GM23248 (cell line): ENCODE measurements around the gene ELOF1. TPM values are rescaled to one million over a fixed set of nuclear protein-coding genes. Genes with fewer than 3 reads are reported as not detected.

Experiments
- DNase-seq: peaks from one replicate; pipeline ENCODE4 v3.0.0-alpha.2; 2015
- H2AFZ ChIP-seq: fragments of 200-600 bp; sonication (generic); 2 replicates; pipeline ENCODE4 v1.6.1; 2016; ENCODE audit warnings: antibody characterized with exemption
- H3F3A ChIP-seq: fragments of 200-600 bp; sonication (generic); 2 replicates; pipeline ENCODE4 v1.6.1; 2016; ENCODE audit warnings: mild to moderate bottlenecking, antibody characterized with exemption, mixed run types; ENCODE audit not compliant: insufficient read depth
- H3K27ac ChIP-seq: fragments of 200-600 bp; sonication (generic); 2 replicates; pipeline ENCODE4 v1.5.1; 2016; ENCODE audit warnings: mild to moderate bottlenecking
- H3K27me3 ChIP-seq: fragments of 200-600 bp; sonication (generic); replicated peaks from 2 replicates; pipeline ENCODE4 v1.6.1; 2016; ENCODE audit warnings: mild to moderate bottlenecking; ENCODE audit not compliant: insufficient read depth
- H3K36me3 ChIP-seq: fragments of 200-600 bp; sonication (generic); 2 replicates; pipeline ENCODE4 v1.6.1; 2016; ENCODE audit warnings: low read depth, mild to moderate bottlenecking
- H3K4me1 ChIP-seq: fragments of 200-600 bp; sonication (generic); 2 replicates; pipeline ENCODE4 v1.6.1; 2016; ENCODE audit warnings: mild to moderate bottlenecking; ENCODE audit not compliant: insufficient read depth
- H3K4me2 ChIP-seq: fragments of 200-600 bp; sonication (generic); one replicate; pipeline ENCODE4 v1.6.1; 2016; ENCODE audit warnings: mild to moderate bottlenecking; ENCODE audit not compliant: unreplicated experiment
- H3K4me3 ChIP-seq: fragments of 200-600 bp; sonication (generic); 2 replicates; pipeline ENCODE4 v1.5.1; 2016; ENCODE audit warnings: mild to moderate bottlenecking
- H3K79me2 ChIP-seq: fragments of 200-600 bp; sonication (generic); 2 replicates; pipeline ENCODE4 v1.6.1; 2016; ENCODE audit warnings: mild to moderate bottlenecking; ENCODE audit not compliant: insufficient read depth
- H3K9ac ChIP-seq: fragments of 200-600 bp; sonication (generic); 2 replicates; pipeline ENCODE4 v1.6.1; 2016; ENCODE audit warnings: mild to moderate bottlenecking
- H3K9me2 ChIP-seq: fragments of 200-600 bp; sonication (generic); 2 replicates; pipeline ENCODE4 v1.6.1; 2016; ENCODE audit warnings: mixed run types, mild to moderate bottlenecking, moderate library complexity; ENCODE audit not compliant: insufficient read depth
- H3K9me3 ChIP-seq: fragments of 200-600 bp; sonication (generic); one replicate; pipeline ENCODE4 v1.6.1; 2017; ENCODE audit warnings: low read depth
- H4K20me1 ChIP-seq: fragments of 200-600 bp; sonication (generic); 2 replicates; pipeline ENCODE4 v1.6.0; 2016; ENCODE audit not compliant: insufficient read depth
- EZH2 ChIP-seq: fragments of 200-600 bp; sonication (generic); IDR thresholded peaks from 2 replicates; pipeline ENCODE4 v1.6.1; 2018; ENCODE audit warnings: antibody characterized with exemption, mild to moderate bottlenecking; ENCODE audit not compliant: insufficient read depth, poor library complexity, severe bottlenecking
- EZH2phosphoT487 ChIP-seq: fragments of 200-600 bp; sonication (generic); IDR thresholded peaks from 2 replicates; pipeline ENCODE4 v1.6.1; 2018; ENCODE audit warnings: antibody characterized with exemption, moderate library complexity, mild to moderate bottlenecking, low read depth; ENCODE audit not compliant: insufficient read depth
- WGBS, 2 experiments: methylation state at CpG; one replicate each; pipeline ENCODE4 v1.1.6; 2015 to 2017; ENCODE audit warnings: low lambda C conversion rate in 2 of 2, low coverage in 1 of 2; ENCODE audit errors: missing lambda C conversion rate in 2 of 2; 5-methylcytosine and 5-hydroxymethylcytosine counted together
- in situ Hi-C: fragments of 300-500 bp; cut with MboI; formaldehyde crosslinking; loops from 2 replicates; pipeline ENCODE4 v1.15.0; 2020
- polyA plus RNA-seq: library from polyadenylated mRNA; unstranded; fragments of >200 nt; fragmentation: Nextera tagmentation; extraction: Ambion mirVana; gene quantifications from 2 replicates; pipeline ENCODE4 v1.2.1, GENCODE V29; 2016
- total RNA-seq: library from RNA; depleted of rRNA; stranded (reverse); fragments of >200 nt; shearing (Covaris generic); gene quantifications from 2 replicates; pipeline ENCODE4 v1.2.3, GENCODE V29; 2014

Gene ELOF1
- total and polyA plus RNA-seq, 2 experiments from 2014 or later = 50.6 to 71.8 TPM

- in situ Hi-C loops = loop anchor here (10.0 kb wide), 1 partner anchor 93 kb away; no protein-coding TSS in a partner anchor
- peak overlapping the region; percentile 71 for H2AFZ ChIP-seq
- WGBS, 2 experiments = 49 to 52% methylated on average over 13 of the region's 13 CpGs
These were observed 29.1 kb upstream of the ELOF1 start for GRCh38 chr19:11587975-11588631.

GRCh38 chr19:11587302-11587974 is 28.4 kb upstream of the ELOF1 start:
- 6% methylated on average over 6 to 7 of the region's 7 CpGs for WGBS, 2 experiments

More at GRCh38 chr19:11587975-11588631, 29.1 kb upstream of the ELOF1 start:
- Histone ChIP-seq H3K27me3 (no peaks in the 10 kb centered on the region), H4K20me1 (no peaks in the 10 kb centered on the region), H3K4me2 (peak overlapping the region; percentile 50), H3K79me2 (no peaks in the 10 kb centered on the region), H3K9ac (0 out of 2 replicates have a peak overlapping the region, but pooled peaks have one; percentile 5), H3F3A (no peaks in the 10 kb centered on the region), H3K36me3 (no peaks in the 10 kb centered on the region), H3K4me1 (no peaks in the 10 kb centered on the region), H3K9me2 (no peaks in the 10 kb centered on the region), H3K9me3 (no peaks in the 10 kb centered on the region), H3K27ac (no peak overlapping the region), H3K4me3 (0 out of 2 replicates have a peak overlapping the region, but pooled peaks have one; percentile 17)
- DNase-seq = no peak
- TF ChIP-seq EZH2phosphoT487 (no peak), EZH2 (no peak)

DNA sequence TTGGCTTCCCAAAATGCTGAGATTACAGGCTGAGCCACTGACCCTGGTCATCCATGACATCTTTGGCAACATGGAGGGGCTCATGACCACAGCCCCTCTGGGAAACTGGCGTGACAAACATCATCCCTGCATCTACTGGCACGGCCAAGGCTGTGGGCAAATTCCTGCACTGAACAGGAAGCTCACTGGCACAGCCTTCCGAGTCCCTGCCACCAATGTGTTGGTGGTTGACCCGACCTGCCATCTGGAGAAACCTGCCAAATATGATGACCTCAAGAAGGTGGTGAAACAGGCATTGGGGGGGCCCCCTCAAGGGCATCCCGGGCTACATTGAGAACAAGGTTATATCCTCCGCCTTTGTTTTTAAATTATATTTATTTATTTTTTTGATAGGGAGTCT is 27.3 kb upstream of the ELOF1 start:
- Histone ChIP-seq H3K27me3 (no peaks in the 10 kb centered on the region), H3K4me3 (no peak overlapping the region), H3K9ac (no peak overlapping the region), H3K4me1 (peaks cover 4% of the 10 kb centered on the region; the same call in 1 of the 2 replicates), H3K4me2 (no peak overlapping the region), H3K79me2 (no peaks in the 10 kb centered on the region), H4K20me1 (no peaks in the 10 kb centered on the region), H3K36me3 (no peaks in the 10 kb centered on the region), H3K9me2 (no peaks in the 10 kb centered on the region), H2AFZ (no peak overlapping the region), H3F3A (no peaks in the 10 kb centered on the region), H3K27ac (no peak overlapping the region), H3K9me3 (no peaks in the 10 kb centered on the region)
- no peak for DNase-seq
- TF ChIP-seq EZH2 = no peak
- TF ChIP-seq EZH2phosphoT487 = no peak
- 51 to 59% methylated on average over 6 of the region's 6 CpGs for WGBS, 2 experiments
- in situ Hi-C loops = loop anchor here (10.0 kb wide), 1 partner anchor 92 kb away; no protein-coding TSS in a partner anchor

More at GRCh38 chr19:11587302-11587974, 28.4 kb upstream of the ELOF1 start:
- Histone ChIP-seq H3K4me1 (no peaks in the 10 kb centered on the region), H3K4me2 (peak overlapping the region; percentile 50), H3K9me3 (no peaks in the 10 kb centered on the region), H3K27ac (no peak overlapping the region), H3K36me3 (no peaks in the 10 kb centered on the region), H3K9me2 (no peaks in the 10 kb centered on the region), H4K20me1 (no peaks in the 10 kb centered on the region), H2AFZ (peak overlapping the region; percentile 71), H3F3A (no peaks in the 10 kb centered on the region), H3K27me3 (no peaks in the 10 kb centered on the region), H3K9ac (0 out of 2 replicates have a peak overlapping the region, but pooled peaks have one; percentile 5), H3K79me2 (no peaks in the 10 kb centered on the region), H3K4me3 (0 out of 2 replicates have a peak overlapping the region, but pooled peaks have one; percentile 17)
- in situ Hi-C loops = loop anchor here (10.0 kb wide), 1 partner anchor 93 kb away; no protein-coding TSS in a partner anchor
- DNase-seq = peak; percentile 89
- TF ChIP-seq EZH2 (no peak), EZH2phosphoT487 (no peak)

DNA sequence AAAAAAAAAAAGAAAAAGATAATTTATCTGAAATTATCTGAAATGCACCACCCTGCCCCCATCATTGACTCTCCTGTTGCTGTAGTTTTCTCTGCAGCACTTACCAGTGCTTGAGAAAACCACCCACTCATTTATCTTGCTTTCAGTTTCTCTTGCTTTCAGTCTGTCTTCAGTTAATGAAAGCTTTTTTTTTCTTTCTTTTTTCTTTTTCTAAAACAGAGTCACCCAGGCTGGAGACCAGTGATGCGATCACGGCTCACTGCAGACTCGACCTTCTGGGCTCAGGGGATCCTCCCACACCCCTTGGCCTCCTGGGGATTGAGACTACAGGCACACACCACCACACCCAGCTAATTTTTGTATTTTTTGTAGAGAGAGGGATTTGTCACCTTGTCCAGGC is 22.7 kb upstream of the ELOF1 start:
- Histone ChIP-seq H3K9me2 (no peaks in the 10 kb centered on the region), H3K4me3 (peak overlapping the region; percentile 2; the same call in 1 of the 2 replicates), H2AFZ (peak overlapping the region; percentile 48), H3K9ac (no peak overlapping the region), H4K20me1 (no peaks in the 10 kb centered on the region), H3K4me1 (peaks cover 8% of the 10 kb centered on the region; the same call in 1 of the 2 replicates), H3K27me3 (no peaks in the 10 kb centered on the region), H3K4me2 (peak overlapping the region; percentile 30), H3F3A (no peaks in the 10 kb centered on the region), H3K27ac (no peak overlapping the region), H3K9me3 (no peaks in the 10 kb centered on the region), H3K36me3 (no peaks in the 10 kb centered on the region), H3K79me2 (no peaks in the 10 kb centered on the region)
- 11% methylated on average over 3 of the region's 3 CpGs for WGBS, 2 experiments
- DNase-seq = peak; percentile 71
- TF ChIP-seq EZH2 = no peak
- no peak for TF ChIP-seq EZH2phosphoT487
- in situ Hi-C loops = loop anchor here (10.0 kb wide), 1 partner anchor 87 kb away; no protein-coding TSS in a partner anchor
